ENCODE measurements around the gene DNAJC7.

DNA sequence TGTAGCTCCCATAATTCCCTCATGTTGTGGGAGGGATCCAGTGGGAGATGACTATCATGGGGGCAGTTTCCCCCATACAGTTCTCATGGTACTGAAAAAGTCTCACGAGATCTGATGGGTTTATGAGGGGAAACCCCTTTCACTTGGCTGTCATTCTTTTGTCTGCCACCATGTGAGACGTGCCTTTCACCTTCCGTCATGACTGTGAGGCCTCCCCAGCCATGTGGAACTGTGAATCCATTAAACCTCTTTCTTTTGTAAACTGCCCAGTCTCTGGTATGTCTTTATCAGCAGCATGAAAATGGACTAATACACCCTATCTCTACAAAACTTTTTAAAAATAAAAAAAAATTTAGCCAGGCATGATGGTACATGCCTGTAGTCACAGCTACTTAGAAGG lies 39.4 kb upstream of the DNAJC7 start:
- TF ChIP-seq, protein P1, sequence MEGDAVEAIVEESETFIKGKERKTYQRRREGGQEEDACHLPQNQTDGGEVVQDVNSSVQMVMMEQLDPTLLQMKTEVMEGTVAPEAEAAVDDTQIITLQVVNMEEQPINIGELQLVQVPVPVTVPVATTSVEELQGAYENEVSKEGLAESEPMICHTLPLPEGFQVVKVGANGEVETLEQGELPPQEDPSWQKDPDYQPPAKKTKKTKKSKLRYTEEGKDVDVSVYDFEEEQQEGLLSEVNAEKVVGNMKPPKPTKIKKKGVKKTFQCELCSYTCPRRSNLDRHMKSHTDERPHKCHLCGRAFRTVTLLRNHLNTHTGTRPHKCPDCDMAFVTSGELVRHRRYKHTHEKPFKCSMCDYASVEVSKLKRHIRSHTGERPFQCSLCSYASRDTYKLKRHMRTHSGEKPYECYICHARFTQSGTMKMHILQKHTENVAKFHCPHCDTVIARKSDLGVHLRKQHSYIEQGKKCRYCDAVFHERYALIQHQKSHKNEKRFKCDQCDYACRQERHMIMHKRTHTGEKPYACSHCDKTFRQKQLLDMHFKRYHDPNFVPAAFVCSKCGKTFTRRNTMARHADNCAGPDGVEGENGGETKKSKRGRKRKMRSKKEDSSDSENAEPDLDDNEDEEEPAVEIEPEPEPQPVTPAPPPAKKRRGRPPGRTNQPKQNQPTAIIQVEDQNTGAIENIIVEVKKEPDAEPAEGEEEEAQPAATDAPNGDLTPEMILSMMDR (IDR thresholded peaks at IDR 0.05) = no peak
- TF ChIP-seq EP300 (IDR thresholded peaks at IDR 0.05) = no peak
- TF ChIP-seq POLR2A (IDR thresholded peaks at IDR 0.05) = no peak
- TF ChIP-seq POLR2AphosphoS5 (IDR thresholded peaks at IDR 0.05) = no peak

All from stomach (tissue), 4 donors.